Activated CD4-positive, alpha-beta T cell treated with anti-CD3 and anti-CD28 coated beads for 1 hour (primary cell): Measurements from ENCODE around the gene PTPRH.
"Not testable (repeated sequence)": the region's sequence is repeated elsewhere in the genome, so short reads cannot be mapped to it uniquely, and the experiment has no call there.

Experiments
- DNase-seq: peaks from one replicate; pipeline ENCODE4 v3.0.0-alpha.2; 2020

Gene PTPRH

GRCh38 chr19:55224038-55224665 is 14.9 kb upstream of the PTPRH start:
- DNase-seq: no peak

- no peak for DNase-seq
Measured at GRCh38 chr19:55223291-55224037, 14.2 kb upstream of the PTPRH start.

- DNase-seq: no peak
Measured at GRCh38 chr19:55220525-55220924, 11.2 kb upstream of the PTPRH start.

- no peak for DNase-seq
Measured at GRCh38 chr19:55216461-55217198, 7.3 kb upstream of the PTPRH start.

GRCh38 chr19:55213547-55213946 is 4.2 kb upstream of the PTPRH start:
- no peak for DNase-seq

GRCh38 chr19:55212447-55212846 is 3.1 kb upstream of the PTPRH start:
- no peak for DNase-seq

GRCh38 chr19:55209693-55210472 is 582 bp upstream of the PTPRH start:
- no peak for DNase-seq

- no peak for DNase-seq
Measured at GRCh38 chr19:55206664-55207500, 2.4 kb downstream of the PTPRH start.

- DNase-seq: not testable (repeated sequence)
Measured at GRCh38 chr19:55202199-55202598, 7.1 kb downstream of the PTPRH start.

GRCh38 chr19:55199620-55200204 is 9.6 kb downstream of the PTPRH start:
- no peak for DNase-seq

GRCh38 chr19:55198651-55199050 is 10.7 kb downstream of the PTPRH start:
- no peak for DNase-seq

GRCh38 chr19:55197528-55197927 is 11.8 kb downstream of the PTPRH start:
- DNase-seq: no peak

GRCh38 chr19:55196803-55197202 is 12.5 kb downstream of the PTPRH start:
- no peak for DNase-seq

GRCh38 chr19:55193481-55193880 is 15.8 kb downstream of the PTPRH start:
- DNase-seq: no peak

GRCh38 chr19:55189403-55189835 is 19.9 kb downstream of the PTPRH start:
- DNase-seq: no peak

GRCh38 chr19:55188625-55189024 is 20.7 kb downstream of the PTPRH start:
- DNase-seq: no peak

GRCh38 chr19:55186080-55186479 is 23.2 kb downstream of the PTPRH start:
- no peak for DNase-seq

GRCh38 chr19:55181740-55182139 is 27.6 kb downstream of the PTPRH start:
- no peak for DNase-seq

GRCh38 chr19:55179606-55180484 is 29.5 kb downstream of the PTPRH start, which contains the start of gene SYT5:
SYT5 (minus strand) TSS chr19:55180289; CDS start chr19:55179041, 1,248 bp downstream.
- DNase-seq: peak; percentile 35

GRCh38 chr19:55178781-55179599 is 30.3 kb downstream of the PTPRH start:
- DNase-seq: peak; percentile 88
